HG03439 (cell line): Measurements from ENCODE around the gene IKZF3.
A peak's percentile ranks its signal among the peaks of the same experiment; 100 is the strongest.
"Not testable (repeated sequence)": the region's sequence is repeated elsewhere in the genome, so short reads cannot be mapped to it uniquely, and the experiment has no call there.

Experiments
- ATAC-seq: cut with Tn5 transposase; IDR thresholded peaks from one replicate; pipeline ENCODE4 v1.9.1; 2021; ENCODE audit warnings: mild to moderate bottlenecking, moderate library complexity; ENCODE audit not compliant: unreplicated experiment

IKZF3 gene

DNA sequence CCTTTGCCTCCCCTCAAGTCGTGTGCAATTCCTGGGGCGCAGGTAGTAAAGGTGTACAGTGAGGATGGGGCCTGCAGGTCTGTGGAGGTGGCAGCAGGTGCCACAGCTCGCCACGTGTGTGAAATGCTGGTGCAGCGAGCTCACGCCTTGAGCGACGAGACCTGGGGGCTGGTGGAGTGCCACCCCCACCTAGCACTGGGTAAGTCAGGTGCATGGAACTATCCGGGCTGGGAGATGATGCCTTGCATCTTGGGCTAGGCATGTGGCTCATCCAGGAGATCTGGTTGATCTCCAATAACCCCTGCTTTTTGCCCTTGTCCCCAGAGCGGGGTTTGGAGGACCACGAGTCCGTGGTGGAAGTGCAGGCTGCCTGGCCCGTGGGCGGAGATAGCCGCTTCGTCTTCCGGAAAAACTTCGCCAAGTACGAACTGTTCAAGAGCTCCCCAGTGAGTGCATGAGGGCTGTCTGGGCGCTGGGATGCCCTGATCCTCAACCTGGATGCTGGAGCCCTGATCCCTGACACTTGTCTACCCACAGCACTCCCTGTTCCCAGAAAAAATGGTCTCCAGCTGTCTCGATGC is 121.2 kb downstream of the IKZF3 start:
- no peak for ATAC-seq

- ATAC-seq: no peak
These were observed 121.8 kb downstream of the IKZF3 start for GRCh38 chr17:39742126-39742855.

GRCh38 chr17:39740357-39741111 is 123.6 kb downstream of the IKZF3 start:
- ATAC-seq: no peak

DNA sequence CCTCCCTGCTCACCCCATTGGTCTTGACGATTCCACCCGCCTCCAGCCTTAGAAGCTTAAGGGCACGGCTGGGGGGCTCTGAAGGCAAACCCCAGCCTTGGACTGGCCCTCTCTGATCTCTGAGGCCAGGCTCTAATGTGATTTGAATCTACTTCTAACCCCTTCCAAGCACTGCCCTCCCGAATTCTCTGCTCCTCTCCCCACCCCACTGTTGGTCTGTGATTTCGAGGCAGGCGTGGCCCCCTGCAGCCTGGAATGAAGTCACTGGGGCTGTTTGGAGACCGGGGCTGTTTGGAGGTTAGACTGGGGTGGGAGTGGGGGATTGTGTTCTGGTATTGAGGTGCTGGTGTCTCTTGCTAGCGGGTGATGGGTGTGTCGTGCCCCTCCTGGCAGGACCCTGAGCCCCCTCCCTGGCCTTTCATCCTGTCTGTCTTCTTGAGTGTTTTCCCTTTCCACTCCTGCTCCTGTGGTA is 124.2 kb downstream of the IKZF3 start:
- no peak for ATAC-seq

GRCh38 chr17:39738983-39739884 is 124.9 kb downstream of the IKZF3 start:
- no peak for ATAC-seq

DNA sequence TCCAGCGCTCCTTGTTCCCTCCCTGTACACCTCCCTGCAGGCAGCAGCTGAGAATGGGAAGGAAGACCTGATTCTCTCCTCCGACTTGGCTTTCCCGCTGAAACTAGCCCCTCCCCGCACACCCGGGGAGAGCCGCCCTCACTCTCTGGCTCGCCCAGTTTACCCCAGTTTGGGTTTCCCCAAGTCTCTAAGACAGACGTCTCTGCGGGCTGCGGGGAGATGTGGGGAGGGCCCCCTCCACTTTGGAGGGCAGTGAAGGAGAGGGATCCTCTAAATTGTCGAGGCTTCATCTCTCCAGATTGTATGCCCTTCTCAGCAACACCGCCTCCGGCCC is 125.6 kb downstream of the IKZF3 start:
- ATAC-seq: no peak

- no peak for ATAC-seq
These were observed 126.1 kb downstream of the IKZF3 start, which contains the start of gene GRB7 for GRCh38 chr17:39737760-39738567. TSS of gene GRB7 (plus strand) at chr17:39737938. CDS start at chr17:39742302, 4,364 bp downstream.

DNA sequence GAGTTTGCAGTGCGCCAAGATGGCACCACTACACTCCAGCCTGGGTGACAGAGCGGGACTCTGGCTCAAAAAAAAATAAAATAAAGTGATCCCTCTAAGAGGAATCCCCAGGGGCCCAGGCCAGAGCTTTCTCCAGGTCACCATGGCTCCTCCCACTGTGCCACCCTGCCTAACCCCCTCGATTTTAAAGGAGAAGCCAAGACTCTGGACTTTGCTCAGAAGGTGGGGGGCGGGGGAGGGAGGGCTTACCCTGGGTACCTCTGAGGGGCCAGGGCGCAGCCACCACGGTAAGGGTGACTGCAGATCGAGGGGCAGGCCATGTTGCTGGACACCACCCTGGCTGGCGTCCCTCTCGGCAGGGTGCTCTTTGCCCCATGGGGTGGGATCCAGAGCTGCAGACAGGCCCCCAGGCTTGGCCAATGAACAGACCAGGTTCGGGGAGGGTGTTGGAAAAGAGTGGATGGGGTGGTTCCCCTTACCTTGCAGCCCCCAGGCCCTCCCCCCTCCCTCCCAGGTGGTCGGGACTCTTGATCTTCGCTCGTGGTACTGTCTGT is 126.8 kb downstream of the IKZF3 start:
- no peak for ATAC-seq

- ATAC-seq: no peak
These were observed 127.6 kb downstream of the IKZF3 start for GRCh38 chr17:39736319-39737165.

DNA sequence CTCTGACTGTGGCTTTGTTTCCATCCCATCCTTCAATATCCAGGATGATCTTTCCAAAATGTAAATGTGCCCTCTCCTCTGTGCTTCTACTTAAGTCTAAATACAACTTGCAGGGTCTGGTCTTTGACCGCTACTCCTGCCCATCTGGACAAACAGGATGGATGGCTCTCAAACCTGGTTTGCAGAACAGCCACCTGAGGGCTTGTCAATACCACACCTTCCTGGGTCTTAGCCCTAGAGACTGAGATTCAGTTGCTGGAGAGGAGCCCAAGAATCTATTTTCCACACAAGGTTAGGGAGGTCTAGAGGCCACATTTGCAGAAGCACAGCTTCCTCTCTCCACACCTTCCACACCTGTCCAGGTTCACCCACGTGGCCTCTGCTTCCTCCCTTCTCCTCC is 128.2 kb downstream of the IKZF3 start:
- no peak for ATAC-seq

DNA sequence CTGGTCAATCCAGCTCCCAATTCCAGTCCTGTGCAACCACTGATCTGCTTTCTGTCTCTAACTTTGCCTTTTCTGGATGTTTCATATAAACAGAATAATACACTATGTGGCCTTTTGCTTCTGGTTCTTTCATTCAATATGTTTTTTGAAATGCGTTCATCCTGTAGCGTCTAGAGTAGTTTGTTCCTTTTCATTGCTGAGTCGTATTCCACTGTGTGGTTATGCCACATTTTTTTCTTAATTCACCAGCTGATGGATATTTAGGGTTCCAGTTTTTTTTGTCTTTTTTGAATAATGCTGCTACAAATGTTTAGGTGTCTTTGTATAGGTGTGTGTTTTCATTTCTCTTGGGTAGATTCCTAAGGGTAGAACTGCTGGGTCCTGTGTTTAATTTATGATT is 131.5 kb downstream of the IKZF3 start:
- no peak for ATAC-seq

DNA sequence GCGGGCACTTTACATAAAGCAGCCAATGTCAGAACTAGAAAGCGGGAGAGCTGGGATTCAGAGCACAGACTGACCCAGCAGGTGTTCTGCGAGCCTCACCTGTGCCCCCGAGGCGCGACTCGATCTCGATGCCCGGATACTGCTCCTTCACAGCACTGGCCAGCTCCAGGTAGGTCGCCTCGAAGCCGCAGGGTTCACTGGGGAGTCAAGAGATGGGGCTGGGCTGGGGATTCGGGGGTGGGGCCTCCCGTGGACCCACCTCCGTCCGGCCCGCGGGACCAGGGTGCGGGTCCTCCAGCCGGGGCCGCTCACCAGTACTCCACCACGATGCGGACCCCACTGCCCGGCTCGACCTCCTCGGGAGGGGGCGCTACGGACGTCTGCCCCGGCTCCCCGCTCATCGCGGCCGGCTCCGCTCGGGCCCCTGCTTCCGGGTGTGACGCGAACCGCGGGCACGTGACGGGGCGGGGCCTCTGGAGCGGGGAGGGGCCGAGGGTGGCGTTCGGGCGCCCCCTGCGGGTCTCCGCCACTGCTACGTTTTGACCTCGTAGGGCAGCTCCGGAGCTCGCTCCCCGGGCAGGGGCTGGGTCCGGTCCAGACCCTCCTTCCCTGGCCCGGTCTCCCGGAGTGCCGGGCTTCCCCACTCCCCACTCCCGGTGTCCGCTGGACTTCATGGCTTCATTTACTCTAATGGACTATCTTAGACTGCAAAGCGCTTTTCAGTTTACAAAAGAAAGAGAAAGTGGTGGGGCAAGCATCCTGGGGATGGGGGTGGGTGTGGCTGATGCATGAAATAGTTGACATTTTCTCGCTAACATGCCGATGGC is 133.8 kb downstream of the IKZF3 start, which contains the start of gene MIEN1:
MIEN1 (minus strand) TSS at position 438 of the 827 bp plus-strand sequence; CDS start at position 401, 37 bp downstream.
- peak; percentile 88 for ATAC-seq

- ATAC-seq: no peak
These were observed 134.7 kb downstream of the IKZF3 start for GRCh38 chr17:39729280-39729851.

DNA sequence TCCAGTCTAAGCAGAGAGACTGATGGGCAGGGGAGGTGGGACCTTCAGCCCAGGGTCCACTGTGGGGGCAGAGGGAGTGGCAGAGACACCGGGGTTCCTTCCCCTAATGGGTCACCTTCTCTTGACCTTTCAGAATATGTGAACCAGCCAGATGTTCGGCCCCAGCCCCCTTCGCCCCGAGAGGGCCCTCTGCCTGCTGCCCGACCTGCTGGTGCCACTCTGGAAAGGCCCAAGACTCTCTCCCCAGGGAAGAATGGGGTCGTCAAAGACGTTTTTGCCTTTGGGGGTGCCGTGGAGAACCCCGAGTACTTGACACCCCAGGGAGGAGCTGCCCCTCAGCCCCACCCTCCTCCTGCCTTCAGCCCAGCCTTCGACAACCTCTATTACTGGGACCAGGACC is 136.6 kb downstream of the IKZF3 start:
- ATAC-seq: no peak

DNA sequence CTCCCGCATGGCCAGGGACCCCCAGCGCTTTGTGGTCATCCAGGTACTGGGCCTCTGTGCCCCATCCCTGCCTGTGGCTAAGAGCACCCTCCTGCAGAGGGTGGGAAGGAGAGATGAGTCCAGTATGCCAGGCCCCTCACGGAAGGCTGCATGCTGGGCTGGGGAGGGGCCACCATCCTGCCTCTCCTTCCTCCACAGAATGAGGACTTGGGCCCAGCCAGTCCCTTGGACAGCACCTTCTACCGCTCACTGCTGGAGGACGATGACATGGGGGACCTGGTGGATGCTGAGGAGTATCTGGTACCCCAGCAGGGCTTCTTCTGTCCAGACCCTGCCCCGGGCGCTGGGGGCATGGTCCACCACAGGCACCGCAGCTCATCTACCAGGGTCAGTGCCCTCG is 137.5 kb downstream of the IKZF3 start:
- ATAC-seq: no peak

DNA sequence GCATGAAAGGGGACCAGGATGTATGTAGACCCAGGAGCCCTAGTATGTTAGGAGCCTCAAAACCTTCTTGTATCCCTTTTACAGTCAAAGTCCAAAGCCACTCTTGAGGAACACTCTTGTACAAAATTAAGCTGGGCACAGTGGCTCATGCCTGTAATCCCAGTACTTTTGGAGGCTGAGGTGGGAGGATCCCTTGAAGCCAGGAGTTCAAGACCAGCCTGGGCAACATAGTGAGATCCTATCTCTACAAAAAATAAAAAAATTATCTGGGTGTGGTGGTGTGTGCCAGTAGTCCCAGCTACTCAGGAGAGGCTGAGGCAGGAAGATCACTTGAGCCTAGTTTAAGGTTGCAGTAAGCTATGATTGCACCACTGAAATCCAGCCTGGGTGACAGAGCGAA is 138.2 kb downstream of the IKZF3 start:
- ATAC-seq: not testable (repeated sequence)

DNA sequence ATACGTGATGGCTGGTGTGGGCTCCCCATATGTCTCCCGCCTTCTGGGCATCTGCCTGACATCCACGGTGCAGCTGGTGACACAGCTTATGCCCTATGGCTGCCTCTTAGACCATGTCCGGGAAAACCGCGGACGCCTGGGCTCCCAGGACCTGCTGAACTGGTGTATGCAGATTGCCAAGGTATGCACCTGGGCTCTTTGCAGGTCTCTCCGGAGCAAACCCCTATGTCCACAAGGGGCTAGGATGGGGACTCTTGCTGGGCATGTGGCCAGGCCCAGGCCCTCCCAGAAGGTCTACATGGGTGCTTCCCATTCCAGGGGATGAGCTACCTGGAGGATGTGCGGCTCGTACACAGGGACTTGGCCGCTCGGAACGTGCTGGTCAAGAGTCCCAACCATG is 139.4 kb downstream of the IKZF3 start:
- no peak for ATAC-seq
